HG03159 (cell line): ENCODE measurements around the gene NGB.
"Not testable (repeated sequence)": the region's sequence is repeated elsewhere in the genome, so short reads cannot be mapped to it uniquely, and the experiment has no call there.

Experiments used
- ATAC-seq: cut with Tn5 transposase; IDR thresholded peaks from one replicate; pipeline ENCODE4 v1.9.1; 2021; ENCODE audit warnings: mild to moderate bottlenecking, moderate library complexity; ENCODE audit not compliant: unreplicated experiment

The NGB gene

DNA sequence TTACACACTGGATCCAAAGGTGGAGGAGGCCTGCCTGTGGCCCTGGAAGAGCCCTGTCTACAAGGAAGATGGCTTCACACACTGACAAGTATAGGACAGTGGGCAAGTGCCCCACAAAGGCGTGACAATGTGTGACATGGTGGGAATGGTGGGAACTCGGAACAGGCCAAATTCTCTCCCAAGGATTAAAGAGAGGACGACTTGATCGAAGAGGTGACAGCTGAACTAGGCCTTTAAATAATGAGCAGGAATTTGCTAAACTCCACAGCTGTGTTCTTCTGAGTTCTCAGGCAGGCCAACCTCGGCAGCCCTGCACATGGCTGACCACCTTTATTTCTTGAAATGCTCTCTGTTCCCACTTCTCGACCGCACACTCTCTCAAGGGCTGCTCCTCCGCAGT lies 25.9 kb upstream of the NGB start:
- no peak for ATAC-seq

DNA sequence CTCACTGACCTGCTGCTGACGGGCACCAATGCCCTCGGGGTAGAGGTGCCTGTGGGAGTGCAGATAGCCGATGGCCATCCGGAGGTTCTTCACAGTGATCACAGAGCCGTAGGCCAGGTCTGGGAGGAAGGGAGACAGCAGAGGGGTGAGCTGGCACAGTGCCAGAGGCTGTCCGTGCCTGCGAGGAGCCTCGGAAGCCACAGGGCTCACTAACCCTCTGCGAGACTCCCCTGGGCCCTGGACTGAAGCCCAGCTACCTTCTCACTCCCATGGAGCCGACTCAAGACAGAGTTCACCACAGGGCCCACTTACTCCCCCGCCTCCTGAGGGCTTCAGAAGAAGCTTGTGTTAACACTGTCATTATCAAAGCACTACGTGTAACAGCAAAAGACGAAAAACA lies 25.1 kb upstream of the NGB start:
- no peak for ATAC-seq

DNA sequence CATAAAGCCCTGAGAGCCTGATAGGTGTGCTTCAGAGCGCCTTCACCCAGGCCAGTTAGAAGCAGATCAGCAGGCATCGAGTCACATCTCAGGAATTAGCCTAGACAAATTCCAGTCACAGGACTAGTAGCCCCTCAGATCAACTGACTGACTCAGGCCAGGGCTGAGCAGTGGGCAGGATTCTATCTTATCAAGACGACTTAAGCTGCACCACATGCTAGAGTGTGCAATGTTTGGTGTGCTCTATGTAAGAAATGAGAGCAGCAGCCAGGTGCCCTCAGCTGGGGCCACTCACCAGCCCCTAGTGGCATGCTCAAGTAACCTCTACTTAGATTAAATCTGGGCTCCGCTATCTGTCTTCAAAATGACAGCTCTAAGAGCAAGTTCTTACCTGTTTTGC lies 19.7 kb upstream of the NGB start:
- no peak for ATAC-seq

DNA sequence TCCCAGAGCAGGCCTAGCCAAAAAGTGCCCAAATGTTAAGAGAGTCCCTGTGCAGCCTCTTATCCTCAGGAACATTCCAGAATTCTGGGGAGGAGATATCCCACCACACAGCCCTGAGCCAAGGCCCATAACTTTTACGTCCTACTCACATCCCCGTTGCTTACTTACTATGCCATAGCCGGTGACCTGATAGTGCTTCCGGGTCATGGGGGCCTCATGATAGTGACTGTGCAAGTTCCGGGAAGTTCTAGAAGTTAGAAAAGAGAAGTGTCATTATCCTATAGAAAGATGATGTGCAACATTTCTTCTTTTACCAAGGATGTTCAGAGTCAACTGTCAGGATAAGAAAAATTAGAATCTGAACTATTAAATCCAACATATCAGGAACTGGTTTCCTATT lies 15.6 kb upstream of the NGB start:
- no peak for ATAC-seq

DNA sequence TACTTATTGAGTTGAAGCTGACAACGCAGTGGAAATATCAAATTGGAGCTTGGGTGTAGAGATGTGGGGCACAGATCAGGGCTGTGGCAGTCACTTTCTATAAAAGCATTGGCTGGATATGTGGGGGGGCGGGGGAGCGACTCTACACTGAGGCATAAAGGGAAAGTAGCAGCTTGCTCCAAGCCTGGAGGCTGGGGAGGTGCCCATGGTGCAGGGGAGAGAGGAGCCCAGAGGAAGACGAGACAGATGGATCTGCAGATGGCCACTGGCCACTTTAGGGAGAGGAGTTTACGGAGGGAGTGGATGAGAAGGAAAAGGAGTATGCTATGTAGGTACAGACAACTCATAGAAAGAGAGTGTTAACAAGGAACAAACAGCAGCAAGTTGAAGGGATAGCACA lies 13.5 kb upstream of the NGB start:
- ATAC-seq, result no peak

DNA sequence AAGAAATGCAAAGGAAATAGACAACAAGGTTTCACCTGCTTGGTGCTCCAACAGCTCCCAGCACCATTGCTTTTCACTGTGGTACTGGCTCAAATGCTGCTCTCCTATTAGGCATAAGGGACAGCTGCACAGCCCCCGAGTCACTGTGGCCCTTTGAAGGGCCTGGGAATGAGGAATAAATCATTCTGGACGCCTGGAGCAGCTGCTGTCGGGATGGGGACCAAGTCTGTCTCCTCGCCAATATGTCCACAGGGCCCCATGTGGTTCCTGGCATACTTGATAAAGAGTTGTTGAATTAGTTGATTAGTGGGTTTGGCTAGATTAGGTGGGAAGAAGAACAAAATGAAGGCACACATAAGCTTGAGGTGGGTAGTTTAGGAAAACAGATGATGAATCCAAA lies 13.1 kb upstream of the NGB start:
- no peak for ATAC-seq

DNA sequence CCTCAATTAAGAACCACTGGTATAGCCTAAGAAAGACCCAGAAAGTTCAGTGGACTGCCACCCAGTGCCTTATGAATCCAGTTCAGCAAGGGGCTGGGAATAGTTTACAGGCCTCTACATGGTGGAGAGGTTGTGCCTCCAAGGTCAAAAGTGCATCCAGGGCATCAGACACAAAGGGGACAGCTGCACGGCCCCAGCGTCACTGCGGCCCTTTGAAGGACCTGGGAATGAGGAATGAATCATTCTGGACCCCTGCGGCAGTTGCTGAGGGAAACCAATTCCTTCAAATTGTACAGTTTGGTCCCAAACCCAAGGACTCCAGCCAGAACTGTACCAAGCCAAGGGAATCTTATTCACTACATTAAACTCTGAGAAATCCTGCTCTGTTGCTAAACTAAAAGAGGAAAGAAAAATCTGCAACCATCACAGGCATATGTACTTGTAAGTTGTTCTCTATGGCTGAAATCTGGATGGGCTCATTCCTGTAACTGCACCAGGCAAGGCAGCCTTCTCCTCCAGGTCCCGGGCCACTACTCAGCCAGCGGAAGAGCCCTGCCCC lies 10.9 kb upstream of the NGB start:
- ATAC-seq, result no peak

DNA sequence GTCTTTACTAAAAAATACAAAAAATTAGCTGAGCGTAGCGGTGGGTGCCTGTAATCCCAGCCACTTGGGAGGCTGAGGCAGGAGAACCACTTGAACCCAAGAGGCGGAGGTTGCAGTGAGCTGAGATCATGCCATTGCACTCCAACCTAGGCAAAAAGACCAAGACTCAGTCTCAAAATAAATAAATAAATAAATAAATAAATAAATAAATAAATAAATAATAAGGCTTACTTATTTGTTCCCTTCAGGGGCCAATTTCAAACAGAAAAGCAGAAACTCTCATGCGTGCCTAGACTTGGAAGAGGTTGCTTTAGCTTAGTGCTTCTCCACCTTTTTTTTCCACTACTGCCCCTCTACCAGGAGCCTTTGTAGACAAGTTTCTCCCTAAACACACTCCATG lies 9.9 kb upstream of the NGB start:
- not testable (repeated sequence) for ATAC-seq

DNA sequence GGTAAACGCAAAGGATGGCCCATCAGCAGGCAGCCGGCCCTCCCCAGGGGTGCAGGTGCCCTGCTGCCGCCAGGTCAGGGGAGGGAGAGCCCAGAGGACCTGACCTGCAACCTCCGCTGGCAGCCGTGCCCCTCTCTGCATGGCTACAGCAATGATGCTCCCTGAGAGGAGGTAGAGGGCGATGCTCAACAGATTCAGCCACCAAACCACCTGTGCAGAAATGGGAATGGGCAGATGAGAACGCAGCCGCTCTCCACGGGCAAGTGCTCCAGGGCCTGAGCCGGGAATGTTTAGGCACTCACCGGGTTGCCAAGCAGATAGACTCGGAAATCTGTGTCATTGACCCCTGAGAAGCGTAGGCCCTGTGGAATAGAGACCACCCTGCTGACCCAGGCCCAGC lies 8.7 kb upstream of the NGB start:
- ATAC-seq, result no peak

DNA sequence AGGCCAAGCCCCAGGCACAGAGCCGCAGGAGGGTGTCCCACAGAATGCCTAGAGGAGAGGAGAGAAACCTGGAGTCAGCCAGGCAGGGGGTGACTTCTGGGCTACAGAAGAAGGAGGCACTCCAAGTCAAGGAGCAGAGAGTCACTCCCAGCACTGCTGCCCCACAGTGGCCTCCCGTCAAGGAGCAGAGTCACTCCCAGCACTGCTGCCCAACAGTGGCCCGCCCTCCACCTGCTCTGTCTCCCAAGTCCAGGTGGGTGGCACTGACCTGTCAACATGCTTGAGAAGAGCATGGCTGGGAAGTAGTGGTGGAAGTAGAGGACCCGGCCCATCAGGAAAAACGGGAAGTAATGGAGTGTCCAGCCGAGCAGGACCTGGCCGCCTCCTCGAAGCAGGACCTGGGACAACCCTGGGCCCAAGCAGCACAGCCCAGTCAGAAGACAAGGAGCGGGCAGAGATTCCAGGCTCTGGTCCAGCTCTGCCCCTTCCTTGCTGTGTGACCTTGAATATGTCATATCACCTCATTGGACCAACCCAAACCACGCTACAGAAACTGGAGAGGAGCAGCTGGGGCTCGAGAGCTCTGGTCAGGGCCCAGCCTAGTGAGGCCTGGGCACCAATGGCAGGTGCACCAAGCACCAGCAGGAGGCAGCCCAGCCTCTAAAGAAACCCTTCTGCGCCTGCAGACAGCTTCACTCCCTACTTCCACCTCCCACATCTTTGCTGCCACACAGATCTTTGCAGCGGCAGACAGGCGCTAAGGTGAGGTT lies 7.6 kb upstream of the NGB start:
- ATAC-seq, result no peak

DNA sequence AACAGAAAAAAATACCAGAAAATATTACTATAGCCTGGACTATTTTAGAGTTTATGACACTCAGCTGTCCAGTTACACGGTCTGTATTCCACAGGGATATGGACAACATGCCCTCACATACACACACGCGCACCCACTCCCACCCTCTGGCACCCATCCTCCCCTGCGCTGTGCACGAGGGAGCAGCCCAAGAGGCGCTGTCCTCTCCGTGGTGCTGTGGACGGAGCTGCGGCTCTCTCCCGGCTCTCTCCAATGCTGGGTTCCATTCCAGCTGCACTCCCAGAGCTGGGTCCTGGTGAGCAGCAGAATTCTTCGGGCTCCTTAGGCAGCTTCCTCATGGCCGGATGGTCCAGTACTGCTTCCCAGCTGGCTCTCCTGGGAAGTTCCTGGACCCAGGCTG lies 6.0 kb upstream of the NGB start:
- no peak for ATAC-seq

DNA sequence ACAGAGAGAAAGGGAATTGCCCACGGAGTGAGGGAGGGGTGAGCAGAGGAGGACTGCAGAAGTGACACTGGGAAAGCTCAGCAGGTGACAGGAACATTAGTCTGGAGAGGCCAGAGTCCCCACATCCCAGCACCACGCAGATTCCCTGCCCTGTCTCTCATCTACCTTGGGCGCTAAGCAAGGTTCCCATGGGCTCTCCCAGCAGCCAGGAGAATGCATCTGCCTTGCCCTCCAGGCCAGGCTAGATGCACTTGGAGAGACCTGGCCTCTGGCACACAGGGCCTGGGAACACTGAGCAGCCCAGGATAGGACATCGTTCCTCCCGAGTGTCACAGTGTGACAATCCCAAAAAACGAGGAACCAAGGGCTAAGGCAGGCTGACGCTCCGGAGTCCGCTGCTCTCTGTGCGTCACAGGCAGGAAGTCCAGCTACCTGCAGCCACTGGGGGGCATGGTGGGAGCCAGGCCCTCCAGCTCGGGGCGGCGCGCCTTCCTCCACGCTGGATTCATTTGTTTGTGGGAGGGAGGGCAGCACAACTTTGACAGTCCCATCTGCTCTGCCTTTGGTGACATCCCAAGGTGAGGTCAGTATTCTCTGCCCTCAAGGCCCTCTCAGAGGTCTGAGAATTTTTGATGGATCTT lies 5.4 kb upstream of the NGB start:
- ATAC-seq, result no peak

DNA sequence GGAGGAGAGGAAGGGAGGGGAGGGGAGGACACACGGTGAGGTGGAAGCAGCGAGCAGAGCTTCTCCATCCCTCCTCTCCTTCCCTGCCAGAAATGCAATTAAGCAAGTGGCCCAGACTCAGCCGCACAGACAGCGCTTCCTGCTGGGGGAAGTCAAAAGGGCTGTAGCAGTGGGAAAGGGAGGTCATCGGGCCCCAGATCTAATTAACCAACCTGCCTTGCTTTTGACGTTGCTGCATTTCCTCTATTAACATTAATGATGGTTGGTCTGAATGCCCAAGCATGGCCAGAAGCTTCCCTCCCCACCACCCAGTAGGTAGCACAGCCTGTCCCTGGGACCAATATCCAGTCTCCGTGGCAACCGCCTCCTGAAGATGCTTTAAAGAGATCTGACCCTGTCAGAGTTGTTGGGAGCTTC lies 4.6 kb upstream of the NGB start:
- ATAC-seq, result no peak

DNA sequence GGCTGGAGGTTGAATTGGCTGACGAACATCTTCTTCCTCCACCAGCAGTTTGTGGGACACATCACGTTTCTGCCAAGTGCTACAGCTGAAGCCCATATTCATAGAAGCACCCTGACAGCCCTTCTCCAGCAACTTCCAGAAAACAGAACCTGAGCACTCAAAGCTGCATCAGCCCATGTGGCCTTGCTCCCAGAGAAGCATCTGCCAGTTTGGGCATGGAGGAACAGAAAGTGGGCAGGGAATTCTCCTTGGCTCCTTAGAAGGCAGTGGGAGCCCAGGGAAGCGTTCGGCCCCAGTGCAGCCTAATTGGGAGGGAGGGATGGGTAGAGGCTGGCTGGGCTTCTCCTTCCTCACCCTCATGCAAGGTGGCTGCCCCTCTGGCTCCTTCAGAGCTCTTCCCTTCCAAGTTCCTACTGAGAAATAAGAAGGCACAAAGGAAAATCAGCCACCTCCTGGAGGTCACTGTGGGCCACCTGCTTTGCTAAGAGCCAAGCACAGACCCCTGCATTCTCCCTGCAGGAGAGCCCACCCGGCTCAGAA lies 4.1 kb upstream of the NGB start:
- ATAC-seq, result no peak

DNA sequence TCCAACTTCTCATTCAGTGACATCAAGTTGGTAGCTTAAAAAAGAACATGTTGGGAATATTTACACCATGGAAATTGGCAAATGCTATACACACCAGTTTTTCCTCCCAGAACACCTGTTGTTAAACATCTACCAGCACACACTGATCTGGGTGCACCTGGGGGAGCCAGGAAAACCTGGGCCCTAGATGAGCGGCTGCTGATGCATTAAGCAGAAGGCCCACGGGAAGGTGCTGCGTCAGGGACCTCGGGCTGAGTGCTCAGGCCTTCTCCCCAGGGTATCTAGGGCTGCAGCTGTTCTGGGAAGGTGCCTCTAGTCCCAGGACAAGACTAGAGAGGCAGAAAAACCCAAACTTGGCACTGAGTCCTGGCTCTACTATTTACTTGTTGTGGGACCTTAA lies 2.8 kb upstream of the NGB start:
- ATAC-seq, result no peak

DNA sequence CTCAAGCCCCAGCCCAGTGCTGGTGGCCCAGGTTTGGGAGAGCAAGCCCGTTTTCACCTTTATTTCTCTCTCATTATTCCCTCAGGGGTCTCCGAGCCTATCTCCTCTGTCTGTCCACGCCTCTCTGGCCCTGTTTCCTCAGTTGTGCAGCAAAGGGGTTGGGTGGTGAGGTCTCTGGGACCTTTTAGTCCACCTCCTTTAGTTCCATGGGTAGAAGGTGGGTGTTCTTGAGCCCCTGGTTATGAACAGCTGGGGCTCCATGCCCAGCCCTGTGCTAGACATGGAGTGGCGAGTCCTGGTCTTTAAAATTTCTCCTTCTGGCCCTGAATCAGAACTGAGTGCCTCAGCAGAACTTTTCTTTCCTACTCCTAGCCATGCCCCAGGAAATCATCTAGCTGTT lies 1.3 kb upstream of the NGB start:
- ATAC-seq, result no peak

DNA sequence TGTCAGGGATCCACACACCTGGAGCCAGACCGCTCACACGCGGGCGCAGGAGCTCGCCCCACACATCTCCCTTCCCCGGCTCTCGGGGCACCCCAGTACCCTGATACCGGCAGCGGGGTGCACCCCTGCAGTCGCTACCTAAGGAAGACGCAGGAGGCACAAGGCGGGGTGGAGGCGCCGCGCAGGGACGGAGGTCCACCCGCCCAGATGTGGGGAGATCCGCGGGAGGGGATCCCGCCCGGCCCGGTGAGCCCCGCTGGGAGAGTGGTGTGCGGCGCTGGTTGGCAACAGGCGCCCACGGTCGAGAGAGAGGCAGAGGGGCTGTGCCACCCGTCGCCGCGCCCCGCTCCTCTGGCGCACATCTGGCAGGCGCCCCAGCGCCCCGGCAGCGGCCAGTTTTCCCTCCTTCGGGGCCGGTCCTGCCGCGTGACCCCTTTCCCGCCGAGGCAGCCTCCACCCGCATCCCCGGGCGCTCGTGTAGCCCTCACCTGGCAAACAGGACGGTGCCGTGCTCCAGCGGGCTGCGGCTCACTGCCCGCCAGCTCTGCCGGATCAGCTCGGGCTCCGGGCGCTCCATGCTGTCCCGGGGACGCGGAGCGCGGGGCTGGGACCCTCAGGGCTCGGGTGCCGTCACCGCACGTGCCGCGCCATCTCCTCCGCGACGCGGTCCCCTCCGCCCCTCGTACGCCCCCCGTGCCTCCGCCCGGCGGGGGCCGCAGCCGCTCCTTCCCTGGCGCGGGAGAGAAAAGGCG lies 469 bp downstream of the NGB start:
- ATAC-seq, result no peak

DNA sequence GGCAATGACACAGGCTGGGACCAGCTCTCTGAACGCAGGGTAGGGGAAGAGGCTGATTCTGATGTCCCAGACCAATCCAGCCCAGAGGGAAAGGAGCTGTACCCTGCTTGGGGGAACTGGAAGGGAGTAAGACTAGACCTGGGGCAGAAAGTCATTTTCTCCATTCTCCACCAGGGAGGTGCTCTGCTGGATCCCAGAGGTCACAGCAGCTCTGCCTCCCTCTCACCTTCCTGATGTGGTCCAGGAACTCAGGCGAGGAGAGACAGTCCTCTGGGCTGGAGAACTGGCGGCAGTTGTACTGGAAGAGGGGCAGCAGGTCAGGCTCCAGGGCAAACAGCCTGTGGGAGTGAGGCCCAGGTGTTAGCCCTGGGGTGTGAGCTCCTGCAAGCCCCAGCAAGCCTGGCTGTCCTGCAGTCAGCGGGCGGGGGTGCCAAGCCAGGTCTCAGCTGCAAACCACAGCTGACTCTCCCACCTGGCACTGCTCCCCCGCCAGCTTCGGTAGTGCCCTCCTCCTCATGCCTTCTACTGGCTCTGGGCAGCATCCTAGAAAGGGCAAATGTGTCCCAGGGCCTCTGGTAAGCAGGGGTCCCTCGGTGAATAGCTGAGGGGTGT lies 1.9 kb downstream of the NGB start:
- ATAC-seq, result no peak

DNA sequence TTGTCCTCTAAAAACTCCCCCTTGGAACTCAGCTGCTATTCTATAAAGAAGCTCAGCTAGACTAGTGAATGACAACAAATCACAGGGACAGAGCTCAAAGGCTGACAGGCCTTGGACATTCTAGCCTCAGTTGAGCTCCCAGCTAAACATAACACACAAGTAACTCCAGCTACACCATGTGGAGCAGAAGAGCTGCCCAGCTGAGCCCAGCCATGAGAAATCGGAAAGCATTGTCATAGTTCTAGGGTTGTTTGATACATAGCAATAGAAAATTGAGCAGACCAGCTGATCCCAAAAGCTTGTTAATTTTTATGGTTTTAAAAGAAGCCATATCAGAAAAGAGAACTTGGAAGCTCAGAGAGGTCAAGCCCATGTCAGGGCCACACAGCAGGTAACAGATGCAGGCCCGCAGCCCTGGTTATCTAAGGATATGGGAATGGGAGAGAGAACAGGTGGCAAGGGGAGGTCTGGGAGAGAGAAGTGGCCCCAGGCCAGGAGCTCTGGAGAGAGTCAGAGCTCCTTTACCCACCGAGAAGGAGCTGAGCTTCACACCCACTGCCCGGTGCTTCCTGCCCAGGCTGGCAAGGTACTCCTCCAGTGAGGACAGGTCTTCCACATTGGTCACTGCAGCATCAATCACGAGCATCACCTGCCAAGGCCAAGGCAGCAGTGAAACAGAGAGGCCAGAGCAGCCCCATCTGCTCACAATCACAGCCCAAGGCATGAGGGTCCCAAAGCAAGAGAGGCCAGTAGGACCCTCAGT lies 2.9 kb downstream of the NGB start:
- ATAC-seq, result no peak

DNA sequence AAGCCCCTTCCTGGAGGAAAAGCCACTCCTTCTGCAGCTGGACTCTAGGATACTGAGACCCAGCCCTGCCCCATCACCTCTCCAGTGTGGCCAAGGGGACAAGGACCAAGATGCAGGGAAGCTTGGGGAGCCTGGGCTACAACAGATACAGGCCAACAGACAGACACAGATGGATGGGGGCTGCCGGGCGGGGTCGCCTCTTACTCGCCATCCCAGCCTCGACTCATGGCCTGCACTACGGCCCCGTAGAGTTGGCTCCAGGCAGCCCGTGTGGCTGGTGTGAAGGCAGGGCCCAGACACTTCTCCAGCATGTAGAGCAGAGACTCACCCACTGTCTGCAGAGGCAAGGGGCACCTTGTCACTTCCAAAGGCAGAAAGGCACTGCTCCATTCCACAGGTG lies 4.7 kb downstream of the NGB start:
- no peak for ATAC-seq
